ENCODE data around the gene KIFAP3.

Gene KIFAP3

DNA sequence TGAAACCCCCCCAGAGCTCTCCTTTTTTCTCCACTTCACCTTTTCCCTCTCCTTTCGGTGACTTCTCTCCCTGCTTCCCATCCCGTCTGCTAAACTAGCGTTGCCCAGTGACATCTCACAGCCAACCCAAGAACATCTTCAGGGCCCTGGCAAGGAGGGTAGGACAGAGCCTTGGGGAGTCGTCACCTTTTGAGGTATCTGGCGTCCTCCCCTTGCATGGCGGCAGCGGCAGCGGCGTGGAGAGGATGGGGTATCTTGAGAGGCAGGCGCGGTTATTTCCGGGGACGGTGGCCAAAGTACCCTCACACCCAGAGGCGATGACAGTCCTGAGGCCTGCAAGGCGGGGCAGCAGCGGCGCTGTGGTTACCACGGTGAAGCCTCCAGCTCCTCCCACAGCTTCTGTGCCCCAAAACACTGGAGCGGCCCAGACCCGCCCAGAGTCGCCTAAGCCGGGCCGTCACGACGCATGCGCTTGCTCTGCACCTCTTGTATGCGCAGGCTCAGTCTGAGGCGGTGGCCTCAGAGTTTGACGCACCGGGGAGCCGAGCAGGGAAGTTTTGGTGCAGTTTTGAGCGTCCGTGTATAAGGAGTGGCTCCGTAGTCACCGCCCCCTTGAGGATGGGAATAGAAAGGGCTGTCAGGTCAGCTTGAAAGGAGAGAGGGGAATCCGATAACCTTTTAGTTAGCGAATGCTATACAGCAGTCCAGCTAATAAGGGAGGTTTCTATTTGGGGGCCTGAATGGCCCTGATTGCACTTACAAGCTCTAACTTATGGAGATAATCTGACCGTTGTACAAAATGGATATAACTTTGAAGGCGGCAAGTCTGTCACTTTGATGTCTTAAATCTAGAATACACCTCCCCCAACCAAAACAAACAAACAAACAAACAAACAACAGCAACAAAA, at the start of gene KIFAP3:
Gene KIFAP3 (minus strand): TSS at position 446 of the 908 bp plus-strand sequence. CDS start 228 bp downstream, at position 218.
- TF ChIP-seq, protein P1, sequence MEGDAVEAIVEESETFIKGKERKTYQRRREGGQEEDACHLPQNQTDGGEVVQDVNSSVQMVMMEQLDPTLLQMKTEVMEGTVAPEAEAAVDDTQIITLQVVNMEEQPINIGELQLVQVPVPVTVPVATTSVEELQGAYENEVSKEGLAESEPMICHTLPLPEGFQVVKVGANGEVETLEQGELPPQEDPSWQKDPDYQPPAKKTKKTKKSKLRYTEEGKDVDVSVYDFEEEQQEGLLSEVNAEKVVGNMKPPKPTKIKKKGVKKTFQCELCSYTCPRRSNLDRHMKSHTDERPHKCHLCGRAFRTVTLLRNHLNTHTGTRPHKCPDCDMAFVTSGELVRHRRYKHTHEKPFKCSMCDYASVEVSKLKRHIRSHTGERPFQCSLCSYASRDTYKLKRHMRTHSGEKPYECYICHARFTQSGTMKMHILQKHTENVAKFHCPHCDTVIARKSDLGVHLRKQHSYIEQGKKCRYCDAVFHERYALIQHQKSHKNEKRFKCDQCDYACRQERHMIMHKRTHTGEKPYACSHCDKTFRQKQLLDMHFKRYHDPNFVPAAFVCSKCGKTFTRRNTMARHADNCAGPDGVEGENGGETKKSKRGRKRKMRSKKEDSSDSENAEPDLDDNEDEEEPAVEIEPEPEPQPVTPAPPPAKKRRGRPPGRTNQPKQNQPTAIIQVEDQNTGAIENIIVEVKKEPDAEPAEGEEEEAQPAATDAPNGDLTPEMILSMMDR (IDR thresholded peaks at IDR 0.05), result peak; percentile 62

DNA sequence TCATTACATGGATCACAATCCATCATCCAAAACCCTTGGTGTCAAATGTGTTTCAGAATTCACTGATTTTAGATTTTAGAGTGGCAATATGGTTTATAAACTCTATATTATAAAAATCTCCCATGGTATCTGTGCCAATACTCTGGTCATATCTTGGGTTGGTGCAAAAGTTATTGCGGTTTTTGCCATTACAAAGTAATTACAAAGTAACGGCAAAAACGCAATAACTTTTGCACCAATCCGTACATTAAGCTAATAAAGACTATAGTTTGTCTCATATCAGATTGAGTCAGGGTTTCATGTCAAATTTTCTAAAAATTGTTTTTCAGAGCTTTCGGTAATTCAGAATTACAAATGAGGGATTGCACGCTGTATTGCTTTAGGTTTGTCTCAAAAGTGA, 47.9 kb upstream of the KIFAP3 start:
- TF ChIP-seq, protein P1 (IDR thresholded peaks at IDR 0.05), result no peak

DNA sequence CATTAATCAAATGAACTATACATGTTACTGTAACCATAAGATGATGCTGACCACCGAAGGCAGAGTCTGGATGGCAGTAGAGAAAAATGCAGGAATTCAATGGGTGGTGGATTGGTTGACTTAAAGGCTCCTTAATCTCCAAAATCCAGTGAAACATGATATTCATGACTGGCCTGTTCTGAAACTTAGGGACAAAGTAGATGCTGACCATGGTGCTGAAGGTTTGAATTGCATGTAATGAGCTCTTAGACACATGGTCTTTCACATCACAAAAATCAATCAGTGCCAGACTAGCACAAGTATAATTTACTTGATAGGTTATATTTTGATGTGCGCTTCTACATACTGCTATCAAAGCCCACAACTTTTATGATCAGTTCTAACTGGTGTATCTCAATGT, 40.4 kb upstream of the KIFAP3 start:
- TF ChIP-seq, protein P1 (IDR thresholded peaks at IDR 0.05), result no peak

DNA sequence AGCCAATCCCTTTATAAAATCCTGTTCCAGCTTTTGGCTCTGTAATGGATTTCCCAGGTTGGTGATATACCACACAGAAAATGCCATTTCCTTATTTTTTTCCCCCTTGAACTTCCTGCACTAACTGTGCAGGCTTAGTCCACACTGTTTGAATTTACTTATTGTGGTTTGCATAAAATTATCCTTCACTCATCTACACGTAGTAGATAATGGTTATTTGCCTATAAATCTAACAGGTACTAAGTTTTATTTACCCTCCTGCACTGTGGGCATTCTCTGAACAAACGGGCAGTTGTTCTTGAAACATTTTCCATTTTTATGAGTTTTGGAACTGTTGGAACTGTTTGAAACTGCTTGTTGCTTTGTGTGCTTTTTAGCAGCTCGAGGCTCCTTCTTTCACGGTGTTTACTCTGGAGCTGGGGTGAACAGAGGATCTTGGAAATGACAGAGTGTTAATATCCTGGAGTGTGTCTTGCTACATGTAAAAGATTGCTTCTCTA, 23.0 kb upstream of the KIFAP3 start:
- TF ChIP-seq, protein P1 (IDR thresholded peaks at IDR 0.05), result no peak

DNA sequence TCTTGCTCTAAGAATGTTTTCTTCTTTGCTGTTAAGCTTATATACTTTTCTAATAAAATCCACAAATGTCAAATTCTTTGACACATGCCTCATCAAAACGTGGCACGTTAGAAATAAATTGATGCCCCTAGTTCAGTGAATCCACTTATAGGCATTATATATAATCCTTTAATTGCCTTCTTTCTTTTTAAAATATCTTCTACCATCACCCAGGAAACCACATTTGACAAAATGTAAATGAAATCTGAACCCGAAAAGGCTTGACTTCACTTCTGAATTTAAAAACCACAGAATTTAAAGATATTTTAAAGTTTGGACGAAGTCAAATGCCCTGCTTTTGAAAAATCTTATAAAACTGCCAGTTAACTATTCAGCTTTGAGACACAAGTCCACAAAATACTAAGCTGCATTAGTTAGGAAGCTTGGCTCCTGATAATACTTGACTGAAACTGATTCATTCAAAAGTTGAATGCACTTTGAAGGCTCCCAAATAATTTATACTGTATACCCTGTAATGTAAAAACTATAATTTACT, 22.4 kb upstream of the KIFAP3 start:
- TF ChIP-seq, protein P1 (IDR thresholded peaks at IDR 0.05), result no peak

DNA sequence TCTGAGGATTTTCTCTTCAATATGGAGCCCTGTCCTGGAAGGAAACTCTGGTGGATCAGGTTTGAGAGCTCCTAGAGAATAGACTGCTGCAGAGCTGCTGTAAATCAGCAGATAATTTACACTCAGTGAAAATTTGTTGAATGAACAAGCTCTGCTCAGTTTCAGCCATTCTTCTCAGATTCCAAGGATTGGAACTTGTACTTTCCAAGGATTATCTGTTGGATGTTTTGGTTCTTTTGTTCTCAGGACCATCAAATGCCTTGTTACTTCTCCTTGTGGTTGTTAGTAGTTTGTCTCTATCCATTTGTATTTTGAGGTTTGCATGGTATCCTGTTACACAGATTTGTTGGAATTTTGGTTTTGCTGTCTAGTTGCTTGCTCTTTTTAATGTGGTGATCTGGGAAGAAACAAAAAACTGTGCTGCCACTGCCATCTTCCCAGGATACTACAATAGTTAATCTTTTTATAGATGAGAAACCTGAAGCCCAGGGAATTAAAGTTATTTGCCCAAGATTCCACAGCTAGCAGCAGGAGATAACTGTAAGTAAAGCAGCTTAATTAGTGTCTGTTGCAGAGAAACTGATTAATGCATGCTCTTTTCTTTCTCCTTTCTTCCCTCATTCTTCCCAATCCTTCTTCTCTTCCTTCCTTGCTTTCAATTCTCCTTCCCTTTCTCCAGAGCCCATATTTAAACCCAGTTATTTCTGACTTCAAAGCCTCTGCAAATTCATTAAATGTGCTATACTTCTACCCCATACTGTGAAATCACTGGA, 21.7 kb upstream of the KIFAP3 start:
- TF ChIP-seq, protein P1 (IDR thresholded peaks at IDR 0.05), result no peak

DNA sequence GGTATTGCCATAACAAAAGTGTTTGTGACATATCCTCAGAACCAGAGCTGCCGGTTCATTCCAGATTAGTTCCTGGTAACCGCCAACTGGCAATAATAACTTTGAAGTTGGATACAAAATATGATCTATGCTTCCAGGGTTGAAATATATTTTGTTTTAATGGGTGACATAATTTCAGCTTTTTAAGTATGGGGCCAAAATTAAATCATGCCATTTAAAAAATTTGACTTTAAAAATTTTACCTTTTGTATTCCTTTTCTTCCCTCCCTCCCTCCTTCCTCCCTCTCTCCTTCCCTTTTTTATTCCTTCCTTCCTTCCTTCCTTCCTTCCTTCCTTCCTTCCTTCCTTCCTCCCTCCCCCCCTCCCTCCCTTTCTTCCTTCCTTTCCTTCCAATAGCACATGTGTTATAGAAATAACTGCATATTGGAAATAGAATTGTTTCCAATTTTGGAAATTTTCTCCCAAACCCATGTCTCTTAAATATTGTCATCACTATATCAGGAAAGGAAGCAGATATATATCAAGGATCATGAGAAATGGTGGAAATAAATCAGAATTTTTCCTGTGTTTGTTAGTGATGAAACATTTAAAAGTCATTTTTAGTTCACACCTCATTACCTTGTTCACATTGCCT, 12.0 kb upstream of the KIFAP3 start:
- TF ChIP-seq, protein P1 (IDR thresholded peaks at IDR 0.05), result no peak
